K562 (cell line): ENCODE measurements around the gene C2orf92. TPM values are rescaled to one million over a fixed set of nuclear protein-coding genes. Genes with fewer than 3 reads are reported as not detected.

ENCODE experiments used
- ARID3A ChIP-seq: IDR thresholded peaks from 2 replicates; pipeline ENCODE4 v1.6.1; 2012; ENCODE audit warnings: low read depth, low read length, improper control_type of control experiment, borderline replicate concordance
- BRD9 ChIP-seq: fragments of 450-650 bp; IDR thresholded peaks from 2 replicates; pipeline ENCODE4 v1.6.1; 2018; ENCODE audit warnings: low read depth; ENCODE audit not compliant: partially characterized antibody
- DMBX1 ChIP-seq: fragments of 250-450 bp; sonication (Bioruptor Pico); IDR thresholded peaks from 2 replicates; pipeline ENCODE4 v1.8.0; 2022; ENCODE audit warnings: inconsistent platforms, mild to moderate bottlenecking, moderate library complexity, borderline replicate concordance
- EGR1 ChIP-seq: fragments of 450-650 bp; conservative IDR thresholded peaks from 2 replicates; pipeline ENCODE4 v1.6.1; 2017; ENCODE audit warnings: mild to moderate bottlenecking
- HDAC3 ChIP-seq: fragments of 450-650 bp; IDR thresholded peaks from 2 replicates; pipeline ENCODE4 v1.6.1; 2018; ENCODE audit warnings: borderline replicate concordance, mild to moderate bottlenecking, moderate library complexity; ENCODE audit not compliant: partially characterized antibody
- KAT7 ChIP-seq: sonication (generic); formaldehyde crosslinking; IDR thresholded peaks from 2 replicates; pipeline ENCODE4 v1.8.0; 2022; ENCODE audit warnings: missing genetic modification reagents, mild to moderate bottlenecking, borderline replicate concordance
- MBD2 ChIP-seq: sonication (generic); IDR thresholded peaks from 2 replicates; pipeline ENCODE4 v1.6.1; 2016; ENCODE audit warnings: low read depth, borderline replicate concordance
- MCM3 ChIP-seq: fragments of 450-650 bp; IDR thresholded peaks from 2 replicates; pipeline ENCODE4 v1.6.1; 2016
- MGA ChIP-seq: fragments of 450-650 bp; IDR thresholded peaks from 2 replicates; pipeline ENCODE4 v1.6.1; 2016; ENCODE audit warnings: mild to moderate bottlenecking, moderate library complexity
- ZMIZ1 ChIP-seq, 2 experiments: fragments of 150-350 bp in 1 of 2; IDR thresholded peaks; 2 replicates each; pipeline ENCODE4 v1.6.1; 2012 to 2016; ENCODE audit warnings: low read depth in 2 of 2, low read length in 2 of 2, mild to moderate bottlenecking in 1 of 2, moderate library complexity in 1 of 2
- polyA plus RNA-seq, 8 experiments: library from polyadenylated mRNA; depleted of rRNA in 4 of 8; stranded (reverse) in 5 of 8; unstranded in 3 of 8; fragments of >200 nt; fragmentation: Nextera tagmentation in 2 of 8; fragmentation: Illumina TruSeq in 1 of 8; extraction: Ambion mirVana in 2 of 8; extraction: Trizol in 1 of 8; gene quantifications; 2 replicates each; pipeline versions ENCODE4 v1.2.1 to v1.2.3, GENCODE V29; 2011 to 2014; ENCODE audit warnings: inconsistent platforms in 1 of 8, missing spikeins in 1 of 8
- total RNA-seq, 7 experiments: library from RNA; depleted of rRNA in 6 of 7; stranded (reverse); fragments of >200 nt in 6 of 7; fragmentation: Illumina TruSeq in 2 of 7; extraction: Trizol in 2 of 7; gene quantifications; 2 replicates each; pipeline versions ENCODE4 v1.2.1 to v1.2.3, GENCODE V29; 2011 to 2021; ENCODE audit warnings: low replicate concordance in 1 of 7

Gene C2orf92
- total and polyA plus RNA-seq, 9 of the 15 experiments (the other 6 are each of a cell fraction or from before 2014, with no cell fraction given): 0.65 to 6.8 (median 3.6) TPM

- TF ChIP-seq HDAC3 (no peak), EGR1 (0 out of 2 replicates have a peak, but pooled peaks have one; percentile 25), MGA (peak; percentile 71), ZMIZ1 (IDR thresholded peaks at IDR 0.05; ENCODE audit: low read depth in 2 of 2, low read length in 2 of 2) (no peak), BRD9 (no peak), MCM3 (no peak), ARID3A (0 out of 2 replicates have a peak, but pooled peaks have one; percentile 18), DMBX1 (CRISPR knock-in tag) (no peak; the same call in 1 of the 2 replicates), MBD2 (peak; percentile 77), KAT7 (CRISPR knock-in tag) (peak; percentile 62; the same call in 1 of the 2 replicates)
Observed at GRCh38 chr2:97663962-97664635, 5.4 kb upstream of the C2orf92 start, which contains the start of gene ACTR1B (continued).
